ENCODE results near the gene CRIP3. TPM values are rescaled to one million over a fixed set of nuclear protein-coding genes. Genes with fewer than 3 reads are reported as not detected.

CRIP3 gene
- total RNA-seq, 1 experiment from 2014 or later, result 5.7 TPM

- Histone ChIP-seq H3K4me1 (replicated peaks; ENCODE audit: insufficient read depth) (no peaks in the 10 kb centered on the region), H3K9me3 (ENCODE audit: insufficient read depth, low read depth) (no peaks in the 10 kb centered on the region), H3F3A (ENCODE audit: insufficient read depth, low read depth) (no peaks in the 10 kb centered on the region), H3K27me3 (ENCODE audit: insufficient read depth, low read depth) (no peaks in the 10 kb centered on the region; the same call in 1 of the 2 replicates), H3K36me3 (ENCODE audit: low read depth) (no peaks in the 10 kb centered on the region), H3K27ac (no peak overlapping the region), H3K4me3 (no peak overlapping the region), H4K20me1 (ENCODE audit: insufficient read depth) (no peaks in the 10 kb centered on the region), H2AFZ (no peak overlapping the region), H3K79me2 (ENCODE audit: low read depth) (no peaks in the 10 kb centered on the region), H3K9me2 (ENCODE audit: insufficient read depth) (no peaks in the 10 kb centered on the region), H3K4me2 (no peak overlapping the region)
- ChIA-PET CTCF (no interaction called here), POLR2A (ENCODE audit: unreplicated experiment) (interaction anchor here (0.7 kb wide), 1 partner anchor 1109 kb away, joined by 4 read pairs; no protein-coding TSS in a partner anchor)
- TF ChIP-seq EZH2 (IDR thresholded peaks at IDR 0.05; ENCODE audit: low read depth) (no peak), CTCF (conservative IDR thresholded peaks at IDR 0.05) (no peak)
- no TSS peak for BruUV-seq (replicated peaks)
- intact Hi-C loops (cut with micrococcal nuclease; ENCODE audit: unreplicated experiment), result no loop called here
- no peak for DNase-seq
These were observed 7.3 kb downstream of the CRIP3 start for GRCh38 chr6:43301081-43301870.

- H2AFZ ChIP-seq, result no peak overlapping the region
- H3K4me2 ChIP-seq, result no peak overlapping the region
- no peaks in the 10 kb centered on the region for H3F3A ChIP-seq (ENCODE audit: insufficient read depth, low read depth)
- H3K9me3 ChIP-seq (ENCODE audit: insufficient read depth, low read depth), result no peaks in the 10 kb centered on the region
- intact Hi-C loops (cut with micrococcal nuclease; ENCODE audit: unreplicated experiment), result no loop called here
- no peak overlapping the region for H3K27ac ChIP-seq
- no TSS peak for BruUV-seq (replicated peaks)
- no peaks in the 10 kb centered on the region for H4K20me1 ChIP-seq (ENCODE audit: insufficient read depth)
- H3K79me2 ChIP-seq (ENCODE audit: low read depth), result no peaks in the 10 kb centered on the region
- no peak for TF ChIP-seq CTCF (conservative IDR thresholded peaks at IDR 0.05)
- no peak for TF ChIP-seq EZH2 (IDR thresholded peaks at IDR 0.05; ENCODE audit: low read depth)
- no peaks in the 10 kb centered on the region for H3K9me2 ChIP-seq (ENCODE audit: insufficient read depth)
- no peak overlapping the region for H3K4me3 ChIP-seq
- CTCF ChIA-PET, result no interaction called here
- H3K4me1 ChIP-seq (replicated peaks; ENCODE audit: insufficient read depth), result no peaks in the 10 kb centered on the region
- no peaks in the 10 kb centered on the region; the same call in 1 of the 2 replicates for H3K27me3 ChIP-seq (ENCODE audit: insufficient read depth, low read depth)
- DNase-seq, result no peak
- POLR2A ChIA-PET (ENCODE audit: unreplicated experiment), result no interaction called here
- H3K36me3 ChIP-seq (ENCODE audit: low read depth), result no peaks in the 10 kb centered on the region
These were observed 9.0 kb downstream of the CRIP3 start for GRCh38 chr6:43299338-43300293.

GRCh38 chr6:43298565-43299337 is 9.9 kb downstream of the CRIP3 start:
- Histone ChIP-seq H3K36me3 (ENCODE audit: low read depth) (no peaks in the 10 kb centered on the region), H3K27ac (no peak overlapping the region), H3K79me2 (ENCODE audit: low read depth) (no peaks in the 10 kb centered on the region), H3K27me3 (ENCODE audit: insufficient read depth, low read depth) (no peaks in the 10 kb centered on the region; the same call in 1 of the 2 replicates), H3K9me2 (ENCODE audit: insufficient read depth) (no peaks in the 10 kb centered on the region), H3K4me3 (no peak overlapping the region), H4K20me1 (ENCODE audit: insufficient read depth) (no peaks in the 10 kb centered on the region), H3F3A (ENCODE audit: insufficient read depth, low read depth) (no peaks in the 10 kb centered on the region), H2AFZ (no peak overlapping the region), H3K4me1 (replicated peaks; ENCODE audit: insufficient read depth) (no peaks in the 10 kb centered on the region), H3K4me2 (no peak overlapping the region), H3K9me3 (ENCODE audit: insufficient read depth, low read depth) (no peaks in the 10 kb centered on the region)
- intact Hi-C loops (cut with micrococcal nuclease; ENCODE audit: unreplicated experiment), result no loop called here
- ChIA-PET POLR2A (ENCODE audit: unreplicated experiment) (no interaction called here), CTCF (no interaction called here)
- TF ChIP-seq EZH2 (IDR thresholded peaks at IDR 0.05; ENCODE audit: low read depth), result no peak
- TF ChIP-seq CTCF (conservative IDR thresholded peaks at IDR 0.05), result no peak
- DNase-seq, result no peak
- no TSS peak for BruUV-seq (replicated peaks)

All from PC-9 (cell line).